ENCODE results near the gene DPP9. TPM values are rescaled to one million over a fixed set of nuclear protein-coding genes. Genes with fewer than 3 reads are reported as not detected.
A peak's percentile ranks its signal among the peaks of the same experiment; 100 is the strongest.

The DPP9 gene
- total and polyA plus RNA-seq, 2 of the 13 experiments (the other 11 are each of a cell fraction or from before 2014, with no cell fraction given): 8.4 to 25.8 TPM

- no peak; the same call in 1 of the 2 replicates for TF ChIP-seq PAXIP1 (CRISPR knock-in tag; conservative IDR thresholded peaks at IDR 0.05)
- TF ChIP-seq FOXO4 (CRISPR knock-in tag; conservative IDR thresholded peaks at IDR 0.05): no peak
- no peak for TF ChIP-seq RNF219 (CRISPR knock-in tag; IDR thresholded peaks at IDR 0.05)
- no peak for TF ChIP-seq SMAD1 (CRISPR knock-in tag; IDR thresholded peaks at IDR 0.05; ENCODE audit: borderline replicate concordance, low read depth)
- no peak for TF ChIP-seq KDM1A (CRISPR knock-in tag; IDR thresholded peaks at IDR 0.05)
- no peak for TF ChIP-seq ZNF441 (CRISPR knock-in tag; IDR thresholded peaks at IDR 0.05; ENCODE audit: borderline replicate concordance)
- TF ChIP-seq ATF7 (IDR thresholded peaks at IDR 0.05): no peak
- no peak for TF ChIP-seq ATF7 (CRISPR knock-in tag; IDR thresholded peaks at IDR 0.05)
- no peak for TF ChIP-seq ZNF33A (CRISPR knock-in tag; IDR thresholded peaks at IDR 0.05; ENCODE audit: borderline replicate concordance)
- TF ChIP-seq SNAI1 (CRISPR knock-in tag; IDR thresholded peaks at IDR 0.05; ENCODE audit: borderline replicate concordance): no peak
- TF ChIP-seq ARNTL (CRISPR knock-in tag; IDR thresholded peaks at IDR 0.05): 0 out of 2 replicates have a peak, but pooled peaks have one; percentile 14
- no peak for TF ChIP-seq ZZZ3 (CRISPR knock-in tag; IDR thresholded peaks at IDR 0.05; ENCODE audit: borderline replicate concordance)
- TF ChIP-seq CREBL2 (CRISPR knock-in tag; IDR thresholded peaks at IDR 0.05; ENCODE audit: borderline replicate concordance): no peak
- no peak for TF ChIP-seq ATF7-NPFF (CRISPR knock-in tag; IDR thresholded peaks at IDR 0.05; ENCODE audit: low read depth)
- no peak for TF ChIP-seq ZNF282 (IDR thresholded peaks at IDR 0.05; ENCODE audit: partially characterized antibody)
- TF ChIP-seq ZSCAN30 (CRISPR knock-in tag; IDR thresholded peaks at IDR 0.05): 0 out of 2 replicates have a peak, but pooled peaks have one; percentile 41
- TF ChIP-seq AGO2 (optimal IDR thresholded peaks at IDR 0.05; ENCODE audit: low read depth, low read length): peak; percentile 38
- TF ChIP-seq HDAC1 (CRISPR knock-in tag; IDR thresholded peaks at IDR 0.05): peak; percentile 66
- no peak for TF ChIP-seq ISX (CRISPR knock-in tag; conservative IDR thresholded peaks at IDR 0.05)
- no peak for TF ChIP-seq PHB2 (IDR thresholded peaks at IDR 0.05; ENCODE audit: partially characterized antibody)
- peak; percentile 59; the same call in 1 of the 2 replicates for TF ChIP-seq SIN3B (IDR thresholded peaks at IDR 0.05; ENCODE audit: low read length)
- no peak for TF ChIP-seq ZNF7 (CRISPR knock-in tag; IDR thresholded peaks at IDR 0.05)
- TF ChIP-seq ZNF740 (CRISPR knock-in tag; IDR thresholded peaks at IDR 0.05): no peak
- TF ChIP-seq AHR (CRISPR knock-in tag; IDR thresholded peaks at IDR 0.05): no peak
These were observed 83.2 kb downstream of the DPP9 start (continued) for GRCh38 chr19:4640247-4641000.
